Activated T-helper 1 cell treated with Interleukin-2 at 50 U/mL for 16 hours (primary cell): ENCODE data around the gene MTX2.

ENCODE experiments used
- DNase-seq: peaks from one replicate; pipeline ENCODE4 v3.0.0-alpha.2; 2020; ENCODE audit warnings: low read depth

Gene MTX2

GRCh38 chr2:176269319-176270099 is at the start of gene MTX2:
MTX2 (plus strand) TSS chr2:176269442; CDS start chr2:176269630, 188 bp downstream.
- DNase-seq = peak; percentile 42

- no peak for DNase-seq
Measured at GRCh38 chr2:176227874-176228273, 41.4 kb upstream of the MTX2 start.

- no peak for DNase-seq
Measured at GRCh38 chr2:176234156-176234555, 35.1 kb upstream of the MTX2 start.

GRCh38 chr2:176234940-176235339 is 34.3 kb upstream of the MTX2 start:
- no peak for DNase-seq

- no peak for DNase-seq
Measured at GRCh38 chr2:176237456-176237855, 31.8 kb upstream of the MTX2 start.

- DNase-seq = no peak
Measured at GRCh38 chr2:176239031-176239430, 30.2 kb upstream of the MTX2 start.

- DNase-seq = no peak
Measured at GRCh38 chr2:176240301-176240700, 28.9 kb upstream of the MTX2 start.

- no peak for DNase-seq
Measured at GRCh38 chr2:176242276-176242675, 27.0 kb upstream of the MTX2 start.

- DNase-seq = no peak
Measured at GRCh38 chr2:176246331-176246730, 22.9 kb upstream of the MTX2 start.

- DNase-seq = no peak
Measured at GRCh38 chr2:176247859-176248258, 21.4 kb upstream of the MTX2 start.

GRCh38 chr2:176251928-176252327 is 17.3 kb upstream of the MTX2 start:
- no peak for DNase-seq

GRCh38 chr2:176260689-176261088 is 8.6 kb upstream of the MTX2 start:
- DNase-seq = no peak

- no peak for DNase-seq
Measured at GRCh38 chr2:176261136-176261535, 8.1 kb upstream of the MTX2 start.

GRCh38 chr2:176268976-176269318 is 295 bp upstream of the MTX2 start:
- no peak for DNase-seq

- DNase-seq = no peak
Measured at GRCh38 chr2:176270100-176270750, 983 bp downstream of the MTX2 start.

GRCh38 chr2:176272870-176273459 is 3.7 kb downstream of the MTX2 start:
- DNase-seq = no peak

- DNase-seq = no peak
Measured at GRCh38 chr2:176278927-176279326, 9.7 kb downstream of the MTX2 start.

- no peak for DNase-seq
Measured at GRCh38 chr2:176280156-176280555, 10.9 kb downstream of the MTX2 start.

- no peak for DNase-seq
Measured at GRCh38 chr2:176280867-176281658, 11.8 kb downstream of the MTX2 start.

GRCh38 chr2:176283291-176284068 is 14.2 kb downstream of the MTX2 start:
- DNase-seq = no peak

- no peak for DNase-seq
Measured at GRCh38 chr2:176284461-176285049, 15.3 kb downstream of the MTX2 start.
